ENCODE results near the gene MTFMT. TPM values are rescaled to one million over a fixed set of nuclear protein-coding genes. Genes with fewer than 3 reads are reported as not detected.

The MTFMT gene
- total and polyA plus RNA-seq, 8 donors = 1.9 to 6.6 (median 3.9) TPM

- WGBS, 2 donors = 91 to 97% methylated on average over 3 of the region's 3 CpGs
- no peak overlapping the region for H3K4me3 ChIP-seq
- FAIRE-seq (no peak), DNase-seq (no peak), ATAC-seq (no peak)
- H3K27ac ChIP-seq = no peak overlapping the region
- H3K36me3 ChIP-seq = no peaks in the 10 kb centered on the region
- H3K27me3 ChIP-seq = peaks cover 0 to 5% (median 0%) of the 10 kb centered on the region in 4 donors
- H3K4me1 ChIP-seq = no peaks in the 10 kb centered on the region
- intact Hi-C loops (cut with DNase I) = no loop called here
- no peak for TF ChIP-seq CTCF (IDR thresholded peaks at IDR 0.05)
- no peaks in the 10 kb centered on the region for H3K9me3 ChIP-seq
Observed at GRCh38 chr15:65068403-65068788, 39.0 kb upstream of the MTFMT start.

GRCh38 chr15:65067645-65068402 lies 38.4 kb upstream of the MTFMT start, which contains the start of gene RASL12:
Gene RASL12, minus strand, starts transcription at chr15:65067991. Its CDS starts 156 bp downstream, at chr15:65067835.
- DNase-seq = no peak
- Histone ChIP-seq H3K4me3 (peak within 1 kb of the TSS in 2 of 4 donors; percentile 14 to 24), H3K9me3 (no peaks in the 10 kb centered on the region), H3K27ac (peak within 1 kb of the TSS in 1 of 4 donors; percentile 26), H3K4me1 (no peaks in the 10 kb centered on the region), H3K36me3 (no peaks in the 10 kb centered on the region), H3K27me3 (peaks cover 0 to 5% (median 0%) of the 10 kb centered on the region in 4 donors)
- no peak for TF ChIP-seq CTCF (IDR thresholded peaks at IDR 0.05)
- WGBS, 2 donors = 9 to 16% methylated on average over 50 to 66 of the region's 66 CpGs
- intact Hi-C loops (cut with DNase I) = no loop called here
- FAIRE-seq = no peak
- ATAC-seq = peak in 2 of 4 donors; percentile 9 to 14

GRCh38 chr15:65067317-65067644 lies 37.8 kb upstream of the MTFMT start:
- Histone ChIP-seq H3K36me3 (no peaks in the 10 kb centered on the region), H3K9me3 (no peaks in the 10 kb centered on the region), H3K27me3 (peaks cover 0 to 5% (median 0%) of the 10 kb centered on the region in 4 donors), H3K4me1 (no peaks in the 10 kb centered on the region), H3K27ac (peak overlapping the region in 1 of 4 donors; percentile 26), H3K4me3 (peak overlapping the region in 2 of 4 donors; percentile 14 to 24)
- FAIRE-seq (no peak), DNase-seq (no peak), ATAC-seq (no peak)
- TF ChIP-seq CTCF (IDR thresholded peaks at IDR 0.05) = no peak
- intact Hi-C loops (cut with DNase I) = no loop called here
- WGBS, 2 donors = 27 to 29% methylated on average over 8 of the region's 8 CpGs

GRCh38 chr15:65066635-65067316 lies 37.3 kb upstream of the MTFMT start:
- 44 to 45% methylated on average over 9 of the region's 9 CpGs for WGBS, 2 donors
- no peaks in the 10 kb centered on the region for H3K36me3 ChIP-seq
- no peak for DNase-seq
- intact Hi-C loops (cut with DNase I) = no loop called here
- peaks cover 0 to 5% (median 0%) of the 10 kb centered on the region in 4 donors for H3K27me3 ChIP-seq
- FAIRE-seq = no peak
- peak overlapping the region in 1 of 4 donors; percentile 24 for H3K4me3 ChIP-seq
- H3K9me3 ChIP-seq = no peaks in the 10 kb centered on the region
- peak in 1 of 4 donors; percentile 7 for ATAC-seq
- TF ChIP-seq CTCF (IDR thresholded peaks at IDR 0.05) = no peak
- no peak overlapping the region for H3K27ac ChIP-seq
- no peaks in the 10 kb centered on the region for H3K4me1 ChIP-seq
